ENCODE results near the gene PPIG. TPM values are rescaled to one million over a fixed set of nuclear protein-coding genes. Genes with fewer than 3 reads are reported as not detected.
A peak's percentile ranks its signal among the peaks of the same experiment; 100 is the strongest.

The PPIG gene
- total and polyA plus RNA-seq, 9 of the 15 experiments (the other 6 are each of a cell fraction or from before 2014, with no cell fraction given), result 52.5 to 166 (median 124) TPM

GRCh38 chr2:169542433-169542832 lies 41.7 kb upstream of the PPIG start:
- Histone ChIP-seq H3K27me3 (ENCODE audit: control insufficient read depth in 2 of 2, insufficient read depth in 2 of 2, low read length in 2 of 2) (no peaks in the 10 kb centered on the region), H3K4me2 (ENCODE audit: insufficient read depth, low read length) (no peak overlapping the region), H3K9me1 (ENCODE audit: control insufficient read depth, insufficient read depth, low read length) (peaks cover 3% of the 10 kb centered on the region), H3K4me1 (replicated peaks in 1 of 2; ENCODE audit: control insufficient read depth in 2 of 2, insufficient read depth in 2 of 2, low read length in 2 of 2) (peaks cover 0 to 3% of the 10 kb centered on the region in 2 experiments; a peak in 2 of 5 replicates), H3K4me3 (no peak overlapping the region), H2AFZ (ENCODE audit: low read depth, low read length) (no peak overlapping the region), H3K79me2 (ENCODE audit: control insufficient read depth, insufficient read depth, low read length) (no peaks in the 10 kb centered on the region), H3K36me3 (ENCODE audit: control insufficient read depth, insufficient read depth, low read length) (peaks cover 82% of the 10 kb centered on the region), H4K20me1 (replicated peaks; ENCODE audit: control insufficient read depth, insufficient read depth, low read length) (no peaks in the 10 kb centered on the region), H3K27ac (ENCODE audit: extremely low read depth, low read depth, low read length) (no peak overlapping the region), H3K9ac (ENCODE audit: insufficient read depth in 1 of 2, low read depth in 2 of 2, low read length in 2 of 2) (no peak overlapping the region), H3K9me3 (replicated peaks; ENCODE audit: control insufficient read depth, insufficient read depth, low read depth, low read length) (no peaks in the 10 kb centered on the region)
- WGBS (ENCODE audit: insufficient coverage, low coverage, missing lambda C conversion rate), result 78% methylated on average over 3 of the region's 3 CpGs
- TF ChIP-seq ZNF121 (CRISPR knock-in tag; conservative IDR thresholded peaks at IDR 0.05), result peak; percentile 90
- no peak for TF ChIP-seq YY1 (IDR thresholded peaks at IDR 0.05; ENCODE audit: borderline replicate concordance in 1 of 3, control insufficient read depth in 1 of 3, extremely low read depth in 1 of 3, insufficient read depth in 3 of 3, insufficient read length in 1 of 3, insufficient replicate concordance in 2 of 3, low read depth in 1 of 3, low read length in 2 of 3)
- no peak for TF ChIP-seq HNRNPUL1 (IDR thresholded peaks at IDR 0.05; ENCODE audit: low read length)
- no peak for TF ChIP-seq THAP7 (CRISPR knock-in tag; IDR thresholded peaks at IDR 0.05)
- no peak for TF ChIP-seq ZNF197 (CRISPR knock-in tag; IDR thresholded peaks at IDR 0.05; ENCODE audit: low read depth)
- TF ChIP-seq MTA1 (IDR thresholded peaks at IDR 0.05; ENCODE audit: borderline replicate concordance), result no peak
- no TSS peak for BruUV-seq (replicated peaks)
- ATAC-seq (no peak), DNase-seq (ENCODE audit: extremely low read depth in 1 of 4, low spot score in 3 of 4) (no peak), FAIRE-seq (no peak)
- ChIA-PET POLR2A (no interaction called here), CTCF (ENCODE audit: low intra/inter-chr PET ratio) (no interaction called here)
- intact Hi-C loops (cut with micrococcal nuclease), result no loop called here
- in situ Hi-C loops (cut with MboI), result no loop called here
